ENCODE results near the gene CAPN5.

Gene CAPN5

GRCh38 chr11:77136784-77137420 is 70.1 kb downstream of the CAPN5 start:
- no peaks in the 10 kb centered on the region for H3K79me2 ChIP-seq (ENCODE audit: low read length)
- H3K36me3 ChIP-seq (replicated peaks; ENCODE audit: low read depth, low read length): no peaks in the 10 kb centered on the region
- H4K20me1 ChIP-seq (ENCODE audit: insufficient read depth, low read length): no peaks in the 10 kb centered on the region
- H3K9me3 ChIP-seq (ENCODE audit: insufficient read depth, low read length): no peaks in the 10 kb centered on the region
- peak overlapping the region; percentile 25; the same call in 1 of the 2 replicates for H3K4me2 ChIP-seq (ENCODE audit: low read length)
- H3K9ac ChIP-seq (ENCODE audit: low read length): no peak overlapping the region; the same call in 1 of the 2 replicates
- H2AFZ ChIP-seq (ENCODE audit: low read depth, low read length): no peak overlapping the region
- no peak overlapping the region for H3K4me3 ChIP-seq (ENCODE audit: low read length)
- H3K4me1 ChIP-seq (ENCODE audit: low read length): peaks cover 40% of the 10 kb centered on the region
- TF ChIP-seq CTCF (IDR thresholded peaks at IDR 0.05; ENCODE audit: low read depth, low read length) (no peak), EZH2phosphoT487 (IDR thresholded peaks at IDR 0.05; ENCODE audit: low read depth) (no peak)
- peak overlapping the region; percentile 0; the same call in 1 of the 2 replicates for H3K27ac ChIP-seq (ENCODE audit: low read length)
- no peaks in the 10 kb centered on the region for H3K27me3 ChIP-seq (ENCODE audit: low read depth, low read length)

GRCh38 chr11:77137421-77137820 is 70.7 kb downstream of the CAPN5 start:
- peak overlapping the region; percentile 22; the same call in 1 of the 2 replicates for H3K27ac ChIP-seq (ENCODE audit: low read length)
- H3K79me2 ChIP-seq (ENCODE audit: low read length): no peaks in the 10 kb centered on the region
- H3K27me3 ChIP-seq (ENCODE audit: low read depth, low read length): no peaks in the 10 kb centered on the region
- H3K4me2 ChIP-seq (ENCODE audit: low read length): peak overlapping the region; percentile 77
- H3K9me3 ChIP-seq (ENCODE audit: insufficient read depth, low read length): no peaks in the 10 kb centered on the region
- no peak for TF ChIP-seq CTCF (IDR thresholded peaks at IDR 0.05; ENCODE audit: low read depth, low read length)
- no peak for TF ChIP-seq EZH2phosphoT487 (IDR thresholded peaks at IDR 0.05; ENCODE audit: low read depth)
- peak overlapping the region; percentile 61 for H2AFZ ChIP-seq (ENCODE audit: low read depth, low read length)
- peak overlapping the region; percentile 76; the same call in 1 of the 2 replicates for H3K4me3 ChIP-seq (ENCODE audit: low read length)
- no peaks in the 10 kb centered on the region for H4K20me1 ChIP-seq (ENCODE audit: insufficient read depth, low read length)
- H3K4me1 ChIP-seq (ENCODE audit: low read length): peaks cover 45% of the 10 kb centered on the region
- no peaks in the 10 kb centered on the region for H3K36me3 ChIP-seq (replicated peaks; ENCODE audit: low read depth, low read length)
- H3K9ac ChIP-seq (ENCODE audit: low read length): peak overlapping the region; percentile 63

GRCh38 chr11:77138106-77138649 is 71.4 kb downstream of the CAPN5 start:
- Histone ChIP-seq H4K20me1 (ENCODE audit: insufficient read depth, low read length) (no peaks in the 10 kb centered on the region), H3K27me3 (ENCODE audit: low read depth, low read length) (no peaks in the 10 kb centered on the region), H3K9me3 (ENCODE audit: insufficient read depth, low read length) (no peaks in the 10 kb centered on the region), H3K4me1 (ENCODE audit: low read length) (peaks cover 49% of the 10 kb centered on the region), H3K27ac (ENCODE audit: low read length) (peak overlapping the region; percentile 18; the same call in 1 of the 2 replicates), H3K79me2 (ENCODE audit: low read length) (no peaks in the 10 kb centered on the region), H3K4me2 (ENCODE audit: low read length) (peak overlapping the region; percentile 77), H3K4me3 (ENCODE audit: low read length) (peak overlapping the region; percentile 76), H3K9ac (ENCODE audit: low read length) (peak overlapping the region; percentile 63), H2AFZ (ENCODE audit: low read depth, low read length) (peak overlapping the region; percentile 61), H3K36me3 (replicated peaks; ENCODE audit: low read depth, low read length) (no peaks in the 10 kb centered on the region)
- TF ChIP-seq CTCF (IDR thresholded peaks at IDR 0.05; ENCODE audit: low read depth, low read length): no peak
- TF ChIP-seq EZH2phosphoT487 (IDR thresholded peaks at IDR 0.05; ENCODE audit: low read depth): no peak

GRCh38 chr11:77139201-77139600 is 72.4 kb downstream of the CAPN5 start:
- H3K9ac ChIP-seq (ENCODE audit: low read length): peak overlapping the region; percentile 63; the same call in 1 of the 2 replicates
- H3K4me1 ChIP-seq (ENCODE audit: low read length): peaks cover 55% of the 10 kb centered on the region
- H3K27ac ChIP-seq (ENCODE audit: low read length): no peak overlapping the region
- no peaks in the 10 kb centered on the region for H3K9me3 ChIP-seq (ENCODE audit: insufficient read depth, low read length)
- peak overlapping the region; percentile 76 for H3K4me3 ChIP-seq (ENCODE audit: low read length)
- peak overlapping the region; percentile 77 for H3K4me2 ChIP-seq (ENCODE audit: low read length)
- H3K79me2 ChIP-seq (ENCODE audit: low read length): no peaks in the 10 kb centered on the region
- H4K20me1 ChIP-seq (ENCODE audit: insufficient read depth, low read length): no peaks in the 10 kb centered on the region
- no peaks in the 10 kb centered on the region for H3K27me3 ChIP-seq (ENCODE audit: low read depth, low read length)
- no peak overlapping the region for H2AFZ ChIP-seq (ENCODE audit: low read depth, low read length)
- TF ChIP-seq EZH2phosphoT487 (IDR thresholded peaks at IDR 0.05; ENCODE audit: low read depth): no peak
- no peak for TF ChIP-seq CTCF (IDR thresholded peaks at IDR 0.05; ENCODE audit: low read depth, low read length)
- no peaks in the 10 kb centered on the region for H3K36me3 ChIP-seq (replicated peaks; ENCODE audit: low read depth, low read length)

All from OCI-LY3 (cell line).